Naive B cell (primary cell): ENCODE measurements around the gene MPZL1. TPM values are rescaled to one million over a fixed set of nuclear protein-coding genes. Genes with fewer than 3 reads are reported as not detected.

Experiments used
- ATAC-seq, 2 donors: fragments of 150-1000 bp; cut with Tn5 transposase; 2 replicates each; pipeline ENCODE4 v1.10.0; 2021; ENCODE audit warnings: low read depth in 2 of 2, mild to moderate bottlenecking in 2 of 2, moderate library complexity in 2 of 2
- DNase-seq: peaks from one replicate; pipeline ENCODE4 v3.0.0; 2022
- H3K27ac Mint-ChIP-seq, 6 donors: one replicate each; pipeline ENCODE4 v1.8.0; 2020 to 2022; ENCODE audit warnings: mild to moderate bottlenecking in 6 of 6, mixed read lengths in 6 of 6, moderate library complexity in 5 of 6, inconsistent platforms in 2 of 6
- H3K27me3 Mint-ChIP-seq, 3 donors: one replicate each; pipeline ENCODE4 v1.8.0; 2021 to 2022; ENCODE audit warnings: mixed read lengths in 3 of 3, mild to moderate bottlenecking in 1 of 3
- H3K36me3 Mint-ChIP-seq, 2 donors: one replicate each; pipeline ENCODE4 v1.8.0; 2020 to 2022; ENCODE audit warnings: mixed read lengths in 2 of 2, inconsistent platforms in 1 of 2, mild to moderate bottlenecking in 1 of 2
- H3K4me1 Mint-ChIP-seq, 3 donors: one replicate each; pipeline ENCODE4 v1.8.0; 2020 to 2022; ENCODE audit warnings: mixed read lengths in 3 of 3, inconsistent platforms in 1 of 3, mild to moderate bottlenecking in 1 of 3, moderate library complexity in 1 of 3
- H3K4me3 Mint-ChIP-seq, 8 donors: one replicate each; pipeline ENCODE4 v1.8.0; 2020 to 2022; ENCODE audit warnings: mild to moderate bottlenecking in 8 of 8, mixed read lengths in 8 of 8, moderate library complexity in 8 of 8, inconsistent platforms in 2 of 8
- H3K9me3 Mint-ChIP-seq, 7 donors: one replicate each; pipeline ENCODE4 v1.8.0; 2020 to 2022; ENCODE audit warnings: mixed read lengths in 7 of 7, mild to moderate bottlenecking in 5 of 7, inconsistent platforms in 2 of 7, moderate library complexity in 1 of 7
- polyA plus RNA-seq, 6 donors: library from polyadenylated mRNA; unstranded; fragments of 300-500 nt; fragmentation: Illumina TruSeq; gene quantifications; one replicate each; pipeline ENCODE4 v1.2.3, GENCODE V29; 2021; ENCODE audit warnings: low read depth in 6 of 6

MPZL1 gene
- polyA plus RNA-seq, 6 donors from 2014 or later = 23.5 to 64.2 (median 29.7) TPM

GRCh38 chr1:167765496-167765895, 43.7 kb downstream of the MPZL1 start:
- DNase-seq (no peak), ATAC-seq (no peak)
- Mint-ChIP-seq H3K27me3 (no peaks in the 10 kb centered on the region), H3K9me3 (no peaks in the 10 kb centered on the region), H3K4me3 (no peak overlapping the region), H3K27ac (no peak overlapping the region), H3K36me3 (peaks cover 0 to 24% of the 10 kb centered on the region in 2 donors), H3K4me1 (peaks cover 6 to 15% (median 12%) of the 10 kb centered on the region in 3 donors)

DNA sequence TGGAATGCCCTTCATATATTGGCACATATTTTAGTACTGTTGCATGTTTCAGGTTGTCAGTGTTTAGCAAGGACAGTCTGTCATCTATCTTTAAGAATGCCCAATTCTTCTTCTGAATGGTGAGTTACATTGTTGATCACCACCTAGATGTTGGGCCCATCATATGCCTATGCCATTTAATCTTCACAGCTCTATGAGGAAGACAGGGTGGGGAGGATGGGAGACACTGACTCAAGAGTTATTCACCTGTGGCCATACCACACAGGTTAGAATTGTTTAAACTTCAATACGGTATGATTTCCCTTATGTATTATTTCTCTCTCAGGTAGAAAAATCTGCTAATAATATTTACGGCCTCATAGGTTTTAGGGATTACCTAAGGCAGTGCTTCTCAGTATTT, 44.8 kb downstream of the MPZL1 start:
- DNase-seq = no peak
- H3K27ac Mint-ChIP-seq = no peak overlapping the region
- no peaks in the 10 kb centered on the region for H3K27me3 Mint-ChIP-seq
- ATAC-seq = no peak
- H3K4me3 Mint-ChIP-seq = no peak overlapping the region
- no peaks in the 10 kb centered on the region for H3K9me3 Mint-ChIP-seq
- peaks cover 2 to 5% (median 4%) of the 10 kb centered on the region in 3 donors for H3K4me1 Mint-ChIP-seq
- H3K36me3 Mint-ChIP-seq = peaks cover 0 to 24% of the 10 kb centered on the region in 2 donors

GRCh38 chr1:167767761-167768160, 46.0 kb downstream of the MPZL1 start:
- ATAC-seq (no peak), DNase-seq (no peak)
- Mint-ChIP-seq H3K4me3 (no peak overlapping the region), H3K9me3 (no peaks in the 10 kb centered on the region), H3K36me3 (peaks cover 0 to 24% of the 10 kb centered on the region in 2 donors), H3K4me1 (peaks cover 0 to 4% (median 2%) of the 10 kb centered on the region in 3 donors), H3K27ac (peak overlapping the region in 1 of 6 donors; percentile 76), H3K27me3 (no peaks in the 10 kb centered on the region)

GRCh38 chr1:167770127-167770526, 48.3 kb downstream of the MPZL1 start:
- DNase-seq (no peak), ATAC-seq (no peak)
- Mint-ChIP-seq H3K4me1 (peaks cover 0 to 4% (median 4%) of the 10 kb centered on the region in 3 donors), H3K4me3 (no peak overlapping the region), H3K36me3 (peaks cover 7 to 24% of the 10 kb centered on the region in 2 donors), H3K27ac (no peak overlapping the region), H3K27me3 (no peaks in the 10 kb centered on the region), H3K9me3 (no peaks in the 10 kb centered on the region)

DNA sequence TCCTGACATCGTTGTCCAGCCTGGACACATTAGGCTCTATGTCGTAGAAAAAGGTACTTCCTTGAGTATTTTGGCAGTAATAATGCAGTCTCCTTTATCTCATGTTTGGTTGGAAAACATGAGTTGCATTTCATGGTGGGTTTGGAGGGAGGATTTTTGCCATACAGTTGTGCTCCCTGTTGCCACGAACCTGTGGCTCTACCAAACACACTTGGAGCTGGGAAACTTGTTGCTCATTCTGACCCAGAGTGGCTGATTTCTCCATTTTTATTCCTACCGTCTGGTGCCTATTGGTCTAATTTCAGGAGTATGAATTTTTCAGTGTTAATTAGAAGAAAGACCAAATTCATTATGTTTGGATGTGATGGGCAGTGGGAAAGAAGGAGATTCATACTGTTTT, 50.7 kb downstream of the MPZL1 start:
- DNase-seq = no peak
- H3K36me3 Mint-ChIP-seq = peaks cover 10 to 32% of the 10 kb centered on the region in 2 donors

GRCh38 chr1:167773516-167773915, 51.7 kb downstream of the MPZL1 start:
- Mint-ChIP-seq H3K27ac (no peak overlapping the region), H3K9me3 (peaks cover 0 to 1% (median 0%) of the 10 kb centered on the region in 7 donors), H3K27me3 (no peaks in the 10 kb centered on the region), H3K36me3 (peaks cover 10 to 23% of the 10 kb centered on the region in 2 donors), H3K4me1 (peaks cover 0 to 4% (median 2%) of the 10 kb centered on the region in 3 donors), H3K4me3 (no peak overlapping the region)
- no peak for ATAC-seq
- no peak for DNase-seq

More for the DNA sequence above, 50.7 kb downstream of the MPZL1 start:
- Mint-ChIP-seq H3K9me3 (peaks cover 0 to 1% (median 0%) of the 10 kb centered on the region in 7 donors), H3K27ac (no peak overlapping the region), H3K4me1 (peaks cover 0 to 4% (median 2%) of the 10 kb centered on the region in 3 donors), H3K27me3 (no peaks in the 10 kb centered on the region), H3K4me3 (no peak overlapping the region)
- no peak for ATAC-seq

DNA sequence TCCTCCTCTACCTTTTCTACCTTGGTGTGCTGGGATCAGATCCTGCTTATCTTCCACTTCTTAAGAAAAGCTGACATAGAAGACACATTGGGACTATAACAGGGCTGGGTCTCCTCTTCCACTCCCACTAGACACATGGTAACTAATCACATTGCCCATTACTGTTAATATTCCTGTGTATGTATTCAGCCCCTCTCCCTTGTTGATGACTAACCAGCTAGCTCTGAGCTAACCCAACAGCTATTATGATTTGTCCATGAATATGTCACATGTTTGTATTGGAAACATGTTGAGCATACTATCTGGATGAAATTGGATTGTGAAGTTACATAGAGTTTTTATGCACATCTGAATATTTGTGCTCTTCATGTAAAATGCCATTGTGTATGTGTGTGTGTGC, 52.9 kb downstream of the MPZL1 start:
- peaks cover 0 to 4% (median 2%) of the 10 kb centered on the region in 3 donors for H3K4me1 Mint-ChIP-seq

DNA sequence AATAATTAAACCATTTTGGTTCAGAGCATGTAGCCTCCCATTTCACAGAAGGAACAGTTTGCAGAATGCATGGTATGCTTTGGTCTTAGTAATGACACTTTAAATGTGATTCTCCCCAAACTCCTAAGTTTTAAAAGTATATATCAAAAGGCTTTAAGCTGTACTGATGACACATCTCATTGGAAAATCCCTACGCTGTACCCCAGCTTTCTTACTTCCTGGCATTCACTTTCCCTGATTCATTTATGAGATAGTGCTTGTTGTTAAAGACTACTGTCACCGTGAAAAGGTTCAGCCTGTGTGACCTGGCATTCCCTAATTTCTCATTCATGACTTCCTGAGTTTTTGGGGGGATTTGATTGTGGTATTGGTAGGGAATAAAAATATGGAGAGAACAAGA, 53.4 kb downstream of the MPZL1 start:
- Mint-ChIP-seq H3K4me1 (peaks cover 0 to 4% (median 2%) of the 10 kb centered on the region in 3 donors), H3K4me3 (no peak overlapping the region), H3K27me3 (no peaks in the 10 kb centered on the region), H3K36me3 (peaks cover 17 to 22% of the 10 kb centered on the region in 2 donors), H3K27ac (no peak overlapping the region), H3K9me3 (peaks cover 0 to 10% (median 4%) of the 10 kb centered on the region in 7 donors)
- no peak for ATAC-seq
- DNase-seq = no peak

More for the DNA sequence above, 52.9 kb downstream of the MPZL1 start:
- no peaks in the 10 kb centered on the region for H3K27me3 Mint-ChIP-seq
- ATAC-seq (no peak), DNase-seq (no peak)
- H3K36me3 Mint-ChIP-seq = peaks cover 12 to 22% of the 10 kb centered on the region in 2 donors
- no peak overlapping the region for H3K4me3 Mint-ChIP-seq
- peaks cover 0 to 8% (median 0%) of the 10 kb centered on the region in 7 donors for H3K9me3 Mint-ChIP-seq
- no peak overlapping the region for H3K27ac Mint-ChIP-seq

DNA sequence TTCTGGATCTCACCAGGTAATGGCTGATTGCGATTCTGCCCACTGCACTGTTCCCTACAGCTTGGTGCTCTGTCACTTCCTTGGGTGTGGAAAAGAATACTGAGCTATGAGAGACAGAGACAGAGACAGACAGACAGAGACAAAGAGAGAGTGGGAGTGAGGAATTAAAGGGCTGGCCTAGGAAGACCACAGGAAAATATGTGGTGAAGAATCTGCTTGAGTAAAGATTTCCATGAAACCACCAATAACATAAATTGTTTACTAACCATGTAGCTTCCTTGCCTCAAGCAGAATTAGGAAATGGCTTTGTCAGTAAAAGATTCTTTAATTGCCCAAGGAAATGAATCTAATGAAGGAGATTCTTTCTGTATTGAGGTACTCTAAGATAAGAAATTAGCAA, 54.4 kb downstream of the MPZL1 start:
- no peaks in the 10 kb centered on the region for H3K27me3 Mint-ChIP-seq
- H3K27ac Mint-ChIP-seq = no peak overlapping the region
- peaks cover 25 to 31% of the 10 kb centered on the region in 2 donors for H3K36me3 Mint-ChIP-seq
- DNase-seq (no peak), ATAC-seq (no peak)
- H3K9me3 Mint-ChIP-seq = peaks cover 0 to 13% (median 5%) of the 10 kb centered on the region in 7 donors
- H3K4me1 Mint-ChIP-seq = peaks cover 0 to 4% (median 2%) of the 10 kb centered on the region in 3 donors
- no peak overlapping the region for H3K4me3 Mint-ChIP-seq

GRCh38 chr1:167776616-167777268, 55.0 kb downstream of the MPZL1 start:
- Mint-ChIP-seq H3K36me3 (peaks cover 28 to 33% of the 10 kb centered on the region in 2 donors), H3K9me3 (peaks cover 0 to 13% (median 5%) of the 10 kb centered on the region in 7 donors), H3K4me1 (peaks cover 0 to 2% (median 2%) of the 10 kb centered on the region in 3 donors), H3K4me3 (no peak overlapping the region), H3K27ac (peak overlapping the region in 1 of 6 donors; percentile 10), H3K27me3 (no peaks in the 10 kb centered on the region)
- ATAC-seq (no peak), DNase-seq (no peak)

DNA sequence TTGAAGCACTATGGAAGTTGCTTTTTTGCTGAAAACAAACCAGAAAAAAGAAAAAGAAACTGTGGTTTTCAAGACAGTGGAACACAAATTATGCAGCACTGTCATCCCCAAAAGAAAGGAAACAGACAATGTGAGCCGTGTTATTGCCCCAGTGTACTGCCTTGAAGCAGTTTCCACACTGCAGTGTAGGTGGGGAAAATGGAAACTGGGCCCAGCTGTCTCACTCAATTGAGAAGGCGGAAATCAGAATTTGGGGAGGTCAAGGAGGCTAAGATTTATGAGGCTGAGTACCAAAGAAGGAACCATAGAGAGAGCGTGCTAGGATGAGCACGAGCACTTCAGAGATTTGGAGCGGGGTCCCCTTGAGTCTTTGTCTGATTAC, 55.5 kb downstream of the MPZL1 start:
- Mint-ChIP-seq H3K4me1 (peaks cover 0 to 2% (median 0%) of the 10 kb centered on the region in 3 donors), H3K27me3 (no peaks in the 10 kb centered on the region), H3K27ac (peak overlapping the region in 1 of 6 donors; percentile 41), H3K9me3 (peaks cover 0 to 13% (median 5%) of the 10 kb centered on the region in 7 donors), H3K36me3 (peaks cover 28 to 33% of the 10 kb centered on the region in 2 donors), H3K4me3 (no peak overlapping the region)
- DNase-seq (no peak), ATAC-seq (no peak)

GRCh38 chr1:167781558-167781957, 59.8 kb downstream of the MPZL1 start:
- ATAC-seq (no peak), DNase-seq (no peak)
- Mint-ChIP-seq H3K27me3 (no peaks in the 10 kb centered on the region), H3K4me3 (no peak overlapping the region), H3K27ac (no peak overlapping the region), H3K4me1 (peaks cover 0 to 3% (median 0%) of the 10 kb centered on the region in 3 donors), H3K36me3 (peaks cover 22 to 39% of the 10 kb centered on the region in 2 donors), H3K9me3 (peaks cover 0 to 13% (median 5%) of the 10 kb centered on the region in 7 donors)

DNA sequence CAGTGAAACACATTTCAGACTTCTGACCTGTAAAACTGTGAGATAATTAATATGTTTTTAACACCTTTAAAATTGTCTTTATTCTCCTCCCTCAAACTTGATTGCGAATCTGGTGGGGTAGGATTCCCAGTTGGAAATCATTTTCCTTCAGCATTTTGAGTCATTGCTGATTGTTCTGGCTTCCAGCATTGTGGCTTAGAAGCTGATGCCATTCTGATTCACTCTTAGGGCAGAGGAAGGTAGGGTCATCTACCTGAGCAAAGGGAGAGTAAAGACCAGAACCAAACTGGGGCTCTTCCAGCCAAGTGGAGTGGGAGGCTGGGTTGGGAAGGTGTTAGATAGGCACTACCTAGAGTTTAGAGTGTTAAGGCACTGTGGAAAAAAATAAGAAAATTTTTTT, 61.2 kb downstream of the MPZL1 start:
- Mint-ChIP-seq H3K4me1 (peaks cover 0 to 3% (median 0%) of the 10 kb centered on the region in 3 donors), H3K9me3 (peaks cover 0 to 13% (median 5%) of the 10 kb centered on the region in 7 donors), H3K27me3 (no peaks in the 10 kb centered on the region), H3K36me3 (peaks cover 22 to 29% of the 10 kb centered on the region in 2 donors), H3K27ac (peak overlapping the region in 1 of 6 donors; percentile 66), H3K4me3 (no peak overlapping the region)
- ATAC-seq (no peak), DNase-seq (no peak)

DNA sequence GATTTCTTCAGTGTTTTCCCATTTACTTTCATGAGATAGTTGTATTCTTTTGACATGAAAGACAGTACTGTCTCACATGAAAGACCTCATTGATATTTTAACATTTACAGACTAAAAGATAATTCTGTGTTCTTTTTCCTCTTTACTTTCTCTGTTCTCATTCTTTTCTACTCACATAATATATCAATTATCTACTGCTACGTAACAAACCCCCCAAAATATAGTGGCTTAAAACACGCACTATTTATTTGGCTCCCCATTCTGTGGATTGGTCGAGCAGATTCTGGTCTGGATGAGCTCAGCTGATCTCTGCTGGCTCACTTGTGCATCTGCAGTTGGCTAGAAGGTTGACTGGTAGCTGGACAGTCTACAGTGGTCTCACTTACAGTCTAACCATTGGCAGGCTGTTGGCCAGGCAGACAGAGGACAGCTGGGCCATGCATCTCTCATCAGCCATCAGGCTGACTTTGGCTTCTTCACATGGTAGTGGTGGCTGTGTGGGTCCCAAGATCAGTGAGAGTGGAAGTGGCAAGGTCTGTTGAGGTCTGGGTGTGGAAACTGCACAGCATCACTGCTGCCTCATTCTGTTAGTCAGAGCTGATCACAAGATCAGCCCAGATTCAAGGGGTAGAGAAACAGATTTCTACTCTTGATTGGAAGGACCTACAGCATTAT, 63.2 kb downstream of the MPZL1 start:
- Mint-ChIP-seq H3K27ac (peak overlapping the region in 2 of 6 donors; percentile 37 to 41), H3K4me1 (peaks cover 0 to 3% (median 0%) of the 10 kb centered on the region in 3 donors), H3K9me3 (peaks cover 0 to 13% (median 2%) of the 10 kb centered on the region in 7 donors), H3K4me3 (no peak overlapping the region), H3K27me3 (no peaks in the 10 kb centered on the region), H3K36me3 (peaks cover 20 to 28% of the 10 kb centered on the region in 2 donors)
- no peak for DNase-seq
- ATAC-seq = no peak
